ENCODE data around the gene LSM12. TPM values are rescaled to one million over a fixed set of nuclear protein-coding genes. Genes with fewer than 3 reads are reported as not detected.

Gene LSM12
- total RNA-seq, 1 experiment from 2014 or later, result 128 TPM

GRCh38 chr17:44095388-44095646 lies 28.8 kb upstream of the LSM12 start:
- Mint-ChIP-seq H3K9me3 (no peaks in the 10 kb centered on the region), H3K36me3 (ENCODE audit: insufficient read depth in 1 of 3, low read depth in 3 of 3) (peaks cover 11 to 15% (median 12%) of the 10 kb centered on the region in 3 experiments; a peak in 6 of 7 replicates), H3K27me3 (ENCODE audit: low read depth) (no peaks in the 10 kb centered on the region), H3K4me1 (peaks cover 12 to 30% of the 10 kb centered on the region in 2 experiments), H3K27ac (peak overlapping the region; percentile 100; a peak in 5 of 7 replicates), H3K4me3 (peak overlapping the region; percentile 62 to 85)
- WGBS (ENCODE audit: extremely low coverage, insufficient read length, low lambda C conversion rate), result no CpG with 5 or more reads among the region's 2 CpGs
- Histone ChIP-seq H4K8ac (replicated peaks; ENCODE audit: insufficient read length, low read depth, low read length) (no peak overlapping the region), H3K9me3 (ENCODE audit: control insufficient read depth, low read depth, low read length) (no peaks in the 10 kb centered on the region), H2AFZ (ENCODE audit: low read length) (no peak overlapping the region), H2BK15ac (ENCODE audit: low read depth, low read length) (no peak overlapping the region), H3K4ac (ENCODE audit: low read depth, low read length) (no peak overlapping the region; the same call in 1 of the 2 replicates), H3K56ac (ENCODE audit: insufficient read length, low read depth, low read length) (no peak overlapping the region), H3K79me2 (ENCODE audit: insufficient read depth, low read length) (no peaks in the 10 kb centered on the region), H4K5ac (ENCODE audit: insufficient read length, low read depth, low read length) (no peak overlapping the region), H3K18ac (ENCODE audit: insufficient read length, low read depth, low read length) (peak overlapping the region; percentile 5), H2BK120ac (ENCODE audit: low read depth, low read length, poor library complexity, severe bottlenecking) (no peak overlapping the region), H3K23ac (ENCODE audit: insufficient read length, low read depth, low read length) (no peak overlapping the region), H4K20me1 (ENCODE audit: control insufficient read depth, insufficient read depth, insufficient read length) (no peaks in the 10 kb centered on the region), H3K9ac (ENCODE audit: extremely low read depth, insufficient read length, low read length) (no peak overlapping the region), H3K23me2 (ENCODE audit: insufficient read length, low read depth, low read length, poor library complexity, severe bottlenecking) (peaks cover 7% of the 10 kb centered on the region), H3T11ph (ENCODE audit: low read length) (no peak overlapping the region), H2AK5ac (ENCODE audit: insufficient read length, low read length) (no peak overlapping the region), H3K4me1 (ENCODE audit: insufficient read depth, low read length) (no peaks in the 10 kb centered on the region; the same call in 1 of the 2 replicates), H3K14ac (ENCODE audit: insufficient read depth, low read length) (peak overlapping the region; percentile 32; the same call in 1 of the 2 replicates), H3K79me1 (ENCODE audit: insufficient read depth, low read depth, low read length, poor library complexity, severe bottlenecking) (no peaks in the 10 kb centered on the region), H3K27ac (ENCODE audit: insufficient read length, low read depth, low read length) (peak overlapping the region; percentile 5), H2BK20ac (ENCODE audit: low read depth, low read length, poor library complexity, severe bottlenecking) (no peak overlapping the region), H2BK5ac (ENCODE audit: insufficient read length, low read length) (no peak overlapping the region), H3K27me3 (ENCODE audit: insufficient read depth, low read length) (no peaks in the 10 kb centered on the region), H4K91ac (ENCODE audit: insufficient read length, low read depth, low read length) (no peak overlapping the region), H2BK12ac (ENCODE audit: insufficient read length, low read depth, low read length) (no peak overlapping the region), H3K4me2 (ENCODE audit: insufficient read depth, insufficient read length, low read length) (peak overlapping the region; percentile 60)
- DNase-seq, result no peak
- TF ChIP-seq, protein P1, sequence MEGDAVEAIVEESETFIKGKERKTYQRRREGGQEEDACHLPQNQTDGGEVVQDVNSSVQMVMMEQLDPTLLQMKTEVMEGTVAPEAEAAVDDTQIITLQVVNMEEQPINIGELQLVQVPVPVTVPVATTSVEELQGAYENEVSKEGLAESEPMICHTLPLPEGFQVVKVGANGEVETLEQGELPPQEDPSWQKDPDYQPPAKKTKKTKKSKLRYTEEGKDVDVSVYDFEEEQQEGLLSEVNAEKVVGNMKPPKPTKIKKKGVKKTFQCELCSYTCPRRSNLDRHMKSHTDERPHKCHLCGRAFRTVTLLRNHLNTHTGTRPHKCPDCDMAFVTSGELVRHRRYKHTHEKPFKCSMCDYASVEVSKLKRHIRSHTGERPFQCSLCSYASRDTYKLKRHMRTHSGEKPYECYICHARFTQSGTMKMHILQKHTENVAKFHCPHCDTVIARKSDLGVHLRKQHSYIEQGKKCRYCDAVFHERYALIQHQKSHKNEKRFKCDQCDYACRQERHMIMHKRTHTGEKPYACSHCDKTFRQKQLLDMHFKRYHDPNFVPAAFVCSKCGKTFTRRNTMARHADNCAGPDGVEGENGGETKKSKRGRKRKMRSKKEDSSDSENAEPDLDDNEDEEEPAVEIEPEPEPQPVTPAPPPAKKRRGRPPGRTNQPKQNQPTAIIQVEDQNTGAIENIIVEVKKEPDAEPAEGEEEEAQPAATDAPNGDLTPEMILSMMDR (conservative IDR thresholded peaks at IDR 0.05), result no peak

Measured in H9 (cell line).